ENCODE data around the gene GPER1.

GPER1 gene

GRCh38 chr7:1127001-1127400 lies 39.1 kb downstream of the GPER1 start:
- peaks cover 12% of the 10 kb centered on the region for H3K9me3 Mint-ChIP-seq
- peaks cover 31% of the 10 kb centered on the region for H3K36me3 Mint-ChIP-seq (ENCODE audit: low read depth)
- peaks cover 2% of the 10 kb centered on the region for H3K27me3 Mint-ChIP-seq (ENCODE audit: low read depth, poor library complexity)
- TF ChIP-seq CTCF (IDR thresholded peaks at IDR 0.05): no peak
- peaks cover 31% of the 10 kb centered on the region for H3K4me1 Mint-ChIP-seq
- H3K27ac Mint-ChIP-seq: peak overlapping the region; percentile 66
- no peak for DNase-seq
- H3K4me3 Mint-ChIP-seq: no peak overlapping the region

- Mint-ChIP-seq H3K27ac (no peak overlapping the region), H3K4me3 (no peak overlapping the region), H3K36me3 (ENCODE audit: low read depth) (peaks cover 50% of the 10 kb centered on the region), H3K27me3 (ENCODE audit: low read depth, poor library complexity) (no peaks in the 10 kb centered on the region), H3K9me3 (peaks cover 24% of the 10 kb centered on the region), H3K4me1 (peaks cover 8% of the 10 kb centered on the region)
- no peak for TF ChIP-seq CTCF (IDR thresholded peaks at IDR 0.05)
- no peak for DNase-seq
These were observed 41.5 kb downstream of the GPER1 start for GRCh38 chr7:1129431-1129830.

GRCh38 chr7:1130021-1130990 lies 42.4 kb downstream of the GPER1 start:
- no peaks in the 10 kb centered on the region for H3K27me3 Mint-ChIP-seq (ENCODE audit: low read depth, poor library complexity)
- DNase-seq: no peak
- H3K27ac Mint-ChIP-seq: no peak overlapping the region
- peaks cover 28% of the 10 kb centered on the region for H3K9me3 Mint-ChIP-seq
- H3K36me3 Mint-ChIP-seq (ENCODE audit: low read depth): peaks cover 57% of the 10 kb centered on the region
- H3K4me3 Mint-ChIP-seq: no peak overlapping the region
- peaks cover 7% of the 10 kb centered on the region for H3K4me1 Mint-ChIP-seq
- no peak for TF ChIP-seq CTCF (IDR thresholded peaks at IDR 0.05)

GRCh38 chr7:1131471-1132265 lies 43.8 kb downstream of the GPER1 start:
- TF ChIP-seq CTCF (IDR thresholded peaks at IDR 0.05): no peak
- Mint-ChIP-seq H3K9me3 (peaks cover 28% of the 10 kb centered on the region), H3K27me3 (ENCODE audit: low read depth, poor library complexity) (no peaks in the 10 kb centered on the region), H3K36me3 (ENCODE audit: low read depth) (peaks cover 54% of the 10 kb centered on the region), H3K4me3 (no peak overlapping the region), H3K4me1 (peaks cover 10% of the 10 kb centered on the region), H3K27ac (no peak overlapping the region)
- no peak for DNase-seq

GRCh38 chr7:1134951-1135350 lies 47.0 kb downstream of the GPER1 start:
- Mint-ChIP-seq H3K9me3 (peaks cover 28% of the 10 kb centered on the region), H3K4me3 (no peak overlapping the region), H3K36me3 (ENCODE audit: low read depth) (peaks cover 41% of the 10 kb centered on the region), H3K27ac (no peak overlapping the region), H3K27me3 (ENCODE audit: low read depth, poor library complexity) (peaks cover 4% of the 10 kb centered on the region), H3K4me1 (peaks cover 20% of the 10 kb centered on the region)
- no peak for DNase-seq
- TF ChIP-seq CTCF (IDR thresholded peaks at IDR 0.05): no peak

Data from nephron progenitor cell (in vitro differentiated cells).